ENCODE results near the gene ARHGAP4.

Gene ARHGAP4

DNA sequence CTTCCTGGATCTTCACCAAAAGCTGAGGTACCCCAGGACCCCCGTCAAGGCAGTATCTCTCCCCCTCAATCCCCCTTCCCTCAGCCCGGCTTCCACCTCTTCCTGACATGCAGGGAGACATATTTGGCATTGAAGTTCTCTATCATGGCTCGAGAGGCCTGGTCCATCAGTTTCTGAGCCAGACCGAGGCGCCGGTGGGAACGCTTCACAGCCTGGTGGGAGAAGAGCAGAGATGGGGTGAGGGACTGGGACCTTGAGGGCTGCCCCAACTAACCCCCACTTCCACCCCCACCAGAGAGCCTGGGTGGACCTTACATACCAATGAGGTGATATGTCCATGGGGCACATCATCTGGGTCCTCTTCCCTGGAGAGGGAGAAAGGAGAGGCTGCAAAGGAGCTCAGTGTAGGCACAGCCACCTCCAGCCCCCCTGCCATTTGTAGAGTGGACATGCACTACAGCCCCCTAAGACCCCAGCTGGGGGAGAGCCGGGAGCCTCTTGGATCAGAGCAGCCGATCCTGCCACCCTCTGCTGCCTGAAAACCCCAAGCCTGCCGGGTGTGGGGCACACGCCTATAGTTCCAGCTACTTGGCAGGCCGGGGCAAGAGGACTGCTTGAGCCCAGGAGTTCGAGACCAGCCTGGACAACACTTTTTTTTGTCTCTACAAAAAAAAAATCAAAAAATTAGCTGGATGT lies 6.3 kb upstream of the ARHGAP4 start:
- H3K36me3 ChIP-seq (ENCODE audit: control insufficient read depth, insufficient read depth, low read length): peaks cover 22% of the 10 kb centered on the region
- H3K4me1 ChIP-seq (ENCODE audit: control insufficient read depth, insufficient read depth, low read length, poor library complexity, severe bottlenecking): no peaks in the 10 kb centered on the region
- H3K4me3 ChIP-seq (ENCODE audit: extremely low read depth, insufficient read depth, low read length, poor library complexity, severe bottlenecking): no peak overlapping the region
- WGBS, 2 experiments (ENCODE audit: insufficient coverage in 2 of 2): 91 to 100% methylated on average over 3 to 4 of the region's 13 CpGs
- no peak overlapping the region for H3K27ac ChIP-seq (ENCODE audit: low read depth, low read length, severe bottlenecking)
- H3K9me3 ChIP-seq (ENCODE audit: control insufficient read depth, low read length): no peaks in the 10 kb centered on the region

DNA sequence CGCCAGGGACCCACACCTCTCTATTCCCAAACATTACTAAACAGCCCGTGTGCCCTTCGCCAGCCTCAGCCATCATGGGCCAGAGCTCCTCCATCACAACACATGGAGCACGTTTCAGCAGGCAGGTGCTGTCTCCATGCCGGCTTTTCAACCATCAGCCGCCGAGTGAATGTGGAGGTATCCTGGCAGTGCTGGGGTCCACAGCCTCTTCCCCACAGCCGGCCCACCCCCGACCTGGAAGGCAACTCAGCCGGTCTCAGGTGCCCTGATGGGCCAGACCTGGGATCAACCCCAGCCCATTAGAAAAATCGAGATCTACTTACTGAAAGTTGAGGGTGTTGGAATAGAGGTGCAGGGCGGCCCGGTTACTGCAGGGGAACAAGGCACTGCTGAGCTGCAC lies 5.7 kb upstream of the ARHGAP4 start:
- H3K4me3 ChIP-seq (ENCODE audit: extremely low read depth, insufficient read depth, low read length, poor library complexity, severe bottlenecking): no peak overlapping the region
- peaks cover 4% of the 10 kb centered on the region for H3K4me1 ChIP-seq (ENCODE audit: control insufficient read depth, insufficient read depth, low read length, poor library complexity, severe bottlenecking)
- H3K36me3 ChIP-seq (ENCODE audit: control insufficient read depth, insufficient read depth, low read length): peaks cover 22% of the 10 kb centered on the region
- no peak overlapping the region for H3K27ac ChIP-seq (ENCODE audit: low read depth, low read length, severe bottlenecking)
- H3K9me3 ChIP-seq (ENCODE audit: control insufficient read depth, low read length): no peaks in the 10 kb centered on the region
- WGBS, 2 experiments (ENCODE audit: insufficient coverage in 2 of 2): 90 to 98% methylated on average over 2 to 7 of the region's 13 CpGs

DNA sequence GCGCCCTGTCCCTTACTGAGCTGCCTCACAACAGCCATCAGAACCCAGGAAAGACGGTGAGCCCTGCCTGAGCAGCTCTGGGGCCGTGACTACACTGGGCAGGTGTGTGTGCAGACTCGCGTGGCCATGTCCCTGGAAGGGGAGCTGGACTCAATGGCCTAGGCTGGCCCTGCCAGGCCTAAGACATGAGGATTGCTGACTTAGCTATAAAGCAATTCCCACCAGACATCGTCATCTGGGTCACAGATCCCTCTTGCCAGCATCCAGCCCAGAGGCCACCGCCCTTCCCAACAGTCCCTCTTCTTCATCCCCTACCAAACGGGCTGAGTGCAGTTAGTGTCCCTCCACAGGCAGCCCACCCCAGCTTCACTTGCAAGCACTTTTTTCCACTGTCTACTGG lies 5.1 kb upstream of the ARHGAP4 start:
- H3K4me1 ChIP-seq (ENCODE audit: control insufficient read depth, insufficient read depth, low read length, poor library complexity, severe bottlenecking): peaks cover 4% of the 10 kb centered on the region
- 92% methylated on average over 2 of the region's 8 CpGs; no CpG with 5 or more reads in 1 of the 2 experiments for WGBS, 2 experiments (ENCODE audit: insufficient coverage in 2 of 2)

DNA sequence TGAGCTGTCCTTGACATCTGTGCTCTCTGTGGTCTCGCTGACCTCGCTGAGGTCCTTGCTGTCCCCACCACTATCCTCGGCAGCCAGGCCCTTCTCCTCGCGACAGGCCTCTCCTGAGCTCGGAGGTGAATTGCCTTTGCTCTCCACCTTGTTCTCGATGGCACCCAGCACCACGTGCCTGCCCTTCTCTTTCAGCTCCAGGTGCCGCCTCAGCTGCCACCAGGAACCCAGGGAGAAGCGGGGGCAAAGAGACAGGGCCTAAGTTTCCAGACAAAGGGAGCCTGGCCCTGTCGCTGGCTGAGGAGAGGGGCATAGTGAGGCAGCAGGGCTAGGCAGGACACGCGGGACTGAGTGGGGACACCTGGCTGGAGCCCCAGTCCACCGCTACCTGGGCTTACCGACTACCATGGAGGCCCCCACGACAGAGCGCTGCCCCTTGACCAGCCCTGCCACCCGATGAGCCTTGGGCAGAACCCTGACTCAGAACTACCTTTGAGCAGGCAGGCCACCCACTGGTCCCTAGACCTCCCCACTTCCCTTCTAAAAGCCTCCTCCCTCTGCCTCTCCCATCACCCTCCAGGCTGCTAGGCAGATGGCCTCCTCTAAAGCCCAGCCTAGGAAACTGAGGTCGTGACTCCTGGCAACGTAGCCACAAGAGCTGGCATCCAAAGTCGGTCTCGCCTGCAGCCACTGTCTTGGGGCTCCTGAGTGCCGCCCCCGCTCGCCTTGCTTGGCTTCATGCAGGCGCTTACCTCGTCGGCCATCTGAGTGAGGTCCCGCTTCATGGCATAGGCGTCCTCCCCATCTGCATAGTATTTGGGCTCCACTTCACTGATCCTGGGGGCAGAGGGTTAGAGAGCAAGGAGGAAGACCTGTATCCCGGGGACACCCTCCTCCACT lies 4.2 kb upstream of the ARHGAP4 start:
- no peak overlapping the region for H3K4me3 ChIP-seq (ENCODE audit: extremely low read depth, insufficient read depth, low read length, poor library complexity, severe bottlenecking)
- 95 to 100% methylated on average over 15 to 21 of the region's 31 CpGs for WGBS, 2 experiments (ENCODE audit: insufficient coverage in 2 of 2)
- H3K27ac ChIP-seq (ENCODE audit: low read depth, low read length, severe bottlenecking): no peak overlapping the region
- H3K4me1 ChIP-seq (ENCODE audit: control insufficient read depth, insufficient read depth, low read length, poor library complexity, severe bottlenecking): peaks cover 6% of the 10 kb centered on the region
- no peaks in the 10 kb centered on the region for H3K9me3 ChIP-seq (ENCODE audit: control insufficient read depth, low read length)
- H3K36me3 ChIP-seq (ENCODE audit: control insufficient read depth, insufficient read depth, low read length): peaks cover 22% of the 10 kb centered on the region

More for the DNA sequence above, 5.1 kb upstream of the ARHGAP4 start:
- no peak overlapping the region for H3K4me3 ChIP-seq (ENCODE audit: extremely low read depth, insufficient read depth, low read length, poor library complexity, severe bottlenecking)
- peaks cover 22% of the 10 kb centered on the region for H3K36me3 ChIP-seq (ENCODE audit: control insufficient read depth, insufficient read depth, low read length)
- no peak overlapping the region for H3K27ac ChIP-seq (ENCODE audit: low read depth, low read length, severe bottlenecking)
- no peaks in the 10 kb centered on the region for H3K9me3 ChIP-seq (ENCODE audit: control insufficient read depth, low read length)

DNA sequence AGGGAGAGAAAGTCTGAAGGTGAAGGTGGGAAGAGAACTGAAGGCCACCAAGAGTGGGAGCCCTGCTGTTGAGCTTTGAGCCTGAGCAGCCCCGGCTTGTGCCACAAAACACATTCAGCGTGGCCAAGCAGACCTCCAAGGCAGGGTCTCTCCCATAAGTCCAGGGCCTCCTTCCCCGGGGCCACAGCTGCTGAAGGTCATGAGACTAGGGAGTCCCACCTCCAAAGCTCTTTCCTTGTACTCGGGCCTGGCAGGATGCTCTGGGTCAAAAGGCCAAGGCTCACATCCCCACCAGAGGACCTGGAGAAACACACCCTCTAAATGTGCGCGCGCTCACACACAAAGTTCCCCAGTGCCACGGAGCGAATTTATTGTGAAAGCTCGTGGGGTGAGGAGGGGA lies 3.5 kb upstream of the ARHGAP4 start:
- no peaks in the 10 kb centered on the region for H3K9me3 ChIP-seq (ENCODE audit: control insufficient read depth, low read length)
- H3K27ac ChIP-seq (ENCODE audit: low read depth, low read length, severe bottlenecking): no peak overlapping the region
- WGBS, 2 experiments (ENCODE audit: insufficient coverage in 2 of 2): 100% methylated on average over 1 of the region's 10 CpGs
- peaks cover 10% of the 10 kb centered on the region for H3K4me1 ChIP-seq (ENCODE audit: control insufficient read depth, insufficient read depth, low read length, poor library complexity, severe bottlenecking)
- H3K36me3 ChIP-seq (ENCODE audit: control insufficient read depth, insufficient read depth, low read length): peaks cover 22% of the 10 kb centered on the region
- no peak overlapping the region for H3K4me3 ChIP-seq (ENCODE audit: extremely low read depth, insufficient read depth, low read length, poor library complexity, severe bottlenecking)

DNA sequence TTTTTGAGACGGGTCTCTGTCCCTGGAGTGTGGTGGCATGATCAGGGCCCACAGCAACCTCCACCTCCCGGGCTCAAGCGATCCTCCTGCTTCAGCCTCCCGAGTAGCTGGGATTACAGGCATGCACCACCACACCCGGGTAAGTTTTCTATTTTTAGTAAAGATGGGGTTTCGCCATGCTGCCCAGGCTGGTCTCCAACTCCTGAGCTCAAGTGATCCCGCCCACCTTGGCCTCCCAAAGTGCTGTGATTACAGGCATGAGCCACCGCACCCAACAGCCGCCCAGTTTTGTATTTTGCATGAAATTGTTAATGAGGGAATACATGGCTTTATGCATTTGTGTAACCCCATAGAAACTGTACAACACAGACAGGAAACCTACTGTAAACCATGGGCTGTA lies 2.8 kb upstream of the ARHGAP4 start:
- Histone ChIP-seq H3K9me3 (ENCODE audit: control insufficient read depth, low read length) (no peaks in the 10 kb centered on the region), H3K4me3 (ENCODE audit: extremely low read depth, insufficient read depth, low read length, poor library complexity, severe bottlenecking) (no peak overlapping the region), H3K36me3 (ENCODE audit: control insufficient read depth, insufficient read depth, low read length) (peaks cover 22% of the 10 kb centered on the region), H3K4me1 (ENCODE audit: control insufficient read depth, insufficient read depth, low read length, poor library complexity, severe bottlenecking) (peaks cover 14% of the 10 kb centered on the region), H3K27ac (ENCODE audit: low read depth, low read length, severe bottlenecking) (no peak overlapping the region)
- 60% methylated on average over 1 of the region's 9 CpGs; no CpG with 5 or more reads in 1 of the 2 experiments for WGBS, 2 experiments (ENCODE audit: insufficient coverage in 2 of 2)

DNA sequence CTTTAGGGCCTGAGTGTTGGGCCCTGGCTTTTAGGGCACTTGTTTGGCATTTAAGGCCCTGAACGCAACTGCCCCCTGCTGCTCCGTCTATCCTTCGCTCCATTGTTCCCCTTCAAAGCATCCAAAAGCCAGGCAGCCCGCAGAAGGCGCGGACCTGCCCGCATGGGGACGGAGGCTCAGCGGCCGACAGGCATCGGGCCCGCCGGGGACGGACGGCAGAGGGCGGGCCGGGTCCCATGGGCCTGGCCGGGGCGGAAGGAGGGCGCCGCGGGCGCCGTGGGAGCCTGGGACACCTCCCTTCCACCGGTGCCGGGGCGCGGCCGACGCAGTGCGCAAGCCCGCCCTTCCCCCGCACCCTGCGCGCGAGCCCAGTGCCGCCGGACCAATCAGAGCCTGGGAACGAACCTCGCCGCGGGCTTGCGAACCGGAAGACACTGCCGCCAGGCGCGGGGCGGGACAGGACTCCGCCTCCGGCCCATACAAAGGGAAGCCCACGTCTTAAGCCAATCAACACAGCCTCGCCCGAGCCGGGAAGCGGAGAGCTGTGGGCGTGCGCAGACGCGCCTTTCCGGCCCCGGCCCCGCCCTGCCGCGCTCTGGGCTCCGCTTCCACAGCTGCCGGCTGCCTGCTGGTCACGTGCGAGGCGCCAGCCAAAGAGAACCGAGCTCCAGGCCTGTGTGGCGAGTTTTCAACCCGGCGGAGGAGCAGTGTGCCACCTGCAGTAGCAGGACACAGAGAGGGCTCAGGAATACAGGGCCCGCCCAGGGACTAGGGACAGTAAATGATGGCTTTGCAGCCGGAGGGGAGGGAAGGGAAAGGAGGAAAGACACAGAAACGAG lies 2.1 kb upstream of the ARHGAP4 start:
- WGBS, 2 experiments (ENCODE audit: insufficient coverage in 2 of 2): 0% methylated on average over 22 to 38 of the region's 76 CpGs
- H3K4me3 ChIP-seq (ENCODE audit: extremely low read depth, insufficient read depth, low read length, poor library complexity, severe bottlenecking): peak overlapping the region; percentile 43
- H3K4me1 ChIP-seq (ENCODE audit: control insufficient read depth, insufficient read depth, low read length, poor library complexity, severe bottlenecking): peaks cover 14% of the 10 kb centered on the region
- H3K27ac ChIP-seq (ENCODE audit: low read depth, low read length, severe bottlenecking): peak overlapping the region; percentile 92
- peaks cover 22% of the 10 kb centered on the region for H3K36me3 ChIP-seq (ENCODE audit: control insufficient read depth, insufficient read depth, low read length)
- H3K9me3 ChIP-seq (ENCODE audit: control insufficient read depth, low read length): no peaks in the 10 kb centered on the region

DNA sequence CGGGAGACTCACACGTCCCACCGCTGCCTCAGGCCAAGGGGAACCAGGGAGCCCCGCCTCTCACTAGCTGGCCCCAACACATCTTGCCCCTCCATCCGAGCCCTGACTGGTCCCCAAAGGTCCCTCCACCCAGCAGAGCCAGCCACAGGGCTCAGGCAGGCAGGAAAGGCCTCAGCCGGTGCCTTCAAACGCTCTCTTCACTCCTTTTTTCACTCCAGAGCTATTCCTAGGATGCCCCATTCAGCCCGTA lies 1.5 kb upstream of the ARHGAP4 start:
- H3K9me3 ChIP-seq (ENCODE audit: control insufficient read depth, low read length): no peaks in the 10 kb centered on the region
- peak overlapping the region; percentile 92 for H3K27ac ChIP-seq (ENCODE audit: low read depth, low read length, severe bottlenecking)
- H3K4me1 ChIP-seq (ENCODE audit: control insufficient read depth, insufficient read depth, low read length, poor library complexity, severe bottlenecking): peaks cover 14% of the 10 kb centered on the region
- peaks cover 18% of the 10 kb centered on the region for H3K36me3 ChIP-seq (ENCODE audit: control insufficient read depth, insufficient read depth, low read length)
- peak overlapping the region; percentile 43 for H3K4me3 ChIP-seq (ENCODE audit: extremely low read depth, insufficient read depth, low read length, poor library complexity, severe bottlenecking)
- 0% methylated on average over 3 of the region's 8 CpGs; no CpG with 5 or more reads in 1 of the 2 experiments for WGBS, 2 experiments (ENCODE audit: insufficient coverage in 2 of 2)

DNA sequence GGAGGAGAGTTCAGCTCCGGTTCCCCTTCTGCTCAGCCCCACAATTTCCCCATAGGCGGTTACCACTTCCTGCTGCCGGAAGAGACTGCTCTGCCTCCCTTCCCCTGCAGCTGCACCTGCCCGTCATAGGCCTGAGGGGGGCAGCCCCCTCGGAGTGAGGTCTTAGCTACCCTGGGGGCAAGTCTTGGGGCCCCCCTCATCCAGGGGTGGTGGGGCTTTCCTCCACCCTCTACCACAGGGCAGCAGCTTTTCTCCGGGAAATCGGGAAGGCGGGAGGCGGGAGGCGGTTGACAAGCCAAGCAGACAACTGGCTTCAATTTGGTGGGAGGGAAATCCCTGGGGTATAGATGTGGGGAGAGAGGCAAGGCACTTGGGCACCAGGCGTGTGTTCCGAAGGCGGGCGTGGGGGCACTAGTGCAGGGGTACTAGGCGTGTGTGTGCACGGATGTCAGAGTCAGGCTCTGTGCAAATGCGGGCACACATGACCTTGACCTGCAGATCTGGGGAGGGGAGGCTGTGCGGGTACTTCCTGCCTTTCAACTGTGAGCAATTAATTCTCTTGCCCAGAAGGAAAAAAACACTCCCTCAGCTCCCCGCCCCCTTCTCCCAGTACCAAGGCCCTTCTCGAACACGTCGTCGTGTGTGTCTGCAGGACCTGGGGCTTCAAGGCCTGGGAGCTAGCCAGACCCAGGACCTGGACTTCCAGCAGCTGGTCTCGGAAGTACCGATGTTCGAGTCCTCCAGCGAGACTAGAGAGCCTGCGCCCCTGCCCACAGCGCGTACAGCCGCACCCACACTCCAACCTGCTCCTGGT lies 1.0 kb upstream of the ARHGAP4 start:
- H3K9me3 ChIP-seq (ENCODE audit: control insufficient read depth, low read length): no peaks in the 10 kb centered on the region
- 33 to 39% methylated on average over 7 to 17 of the region's 31 CpGs for WGBS, 2 experiments (ENCODE audit: insufficient coverage in 2 of 2)
- H3K4me1 ChIP-seq (ENCODE audit: control insufficient read depth, insufficient read depth, low read length, poor library complexity, severe bottlenecking): peaks cover 14% of the 10 kb centered on the region

DNA sequence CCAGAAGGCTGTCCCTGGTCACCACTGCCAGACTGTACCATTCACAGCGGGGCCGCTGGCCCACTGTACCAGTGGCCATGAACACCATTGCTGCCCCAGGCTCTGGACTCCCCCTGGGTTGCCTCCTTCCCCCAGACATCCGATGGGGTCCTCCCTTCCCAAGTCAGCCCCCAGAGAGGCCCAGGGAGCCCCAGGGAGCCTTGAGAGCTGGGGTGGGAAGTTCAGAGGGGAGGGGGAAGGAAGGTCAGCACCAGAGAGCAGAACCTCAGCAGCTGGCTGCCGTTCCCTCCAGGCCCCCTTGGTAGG lies 441 bp upstream of the ARHGAP4 start:
- WGBS, 2 experiments (ENCODE audit: insufficient coverage in 2 of 2): no CpG with 5 or more reads among the region's 4 CpGs
- no peak overlapping the region for H3K27ac ChIP-seq (ENCODE audit: low read depth, low read length, severe bottlenecking)

More for the DNA sequence above, 1.0 kb upstream of the ARHGAP4 start:
- H3K36me3 ChIP-seq (ENCODE audit: control insufficient read depth, insufficient read depth, low read length): peaks cover 12% of the 10 kb centered on the region
- peak overlapping the region; percentile 92 for H3K27ac ChIP-seq (ENCODE audit: low read depth, low read length, severe bottlenecking)
- H3K4me3 ChIP-seq (ENCODE audit: extremely low read depth, insufficient read depth, low read length, poor library complexity, severe bottlenecking): peak overlapping the region; percentile 43

More for the DNA sequence above, 441 bp upstream of the ARHGAP4 start:
- H3K4me3 ChIP-seq (ENCODE audit: extremely low read depth, insufficient read depth, low read length, poor library complexity, severe bottlenecking): peak overlapping the region; percentile 8
- peaks cover 7% of the 10 kb centered on the region for H3K36me3 ChIP-seq (ENCODE audit: control insufficient read depth, insufficient read depth, low read length)
- no peaks in the 10 kb centered on the region for H3K9me3 ChIP-seq (ENCODE audit: control insufficient read depth, low read length)
- peaks cover 14% of the 10 kb centered on the region for H3K4me1 ChIP-seq (ENCODE audit: control insufficient read depth, insufficient read depth, low read length, poor library complexity, severe bottlenecking)
